IPS-NIHi11 (cell line): ENCODE measurements around the gene PPP1CA.

ENCODE experiments used
- DNase-seq: peaks from one replicate; pipeline ENCODE4 v3.0.0; 2012; ENCODE audit warnings: mixed read lengths, low spot score

The PPP1CA gene

DNA sequence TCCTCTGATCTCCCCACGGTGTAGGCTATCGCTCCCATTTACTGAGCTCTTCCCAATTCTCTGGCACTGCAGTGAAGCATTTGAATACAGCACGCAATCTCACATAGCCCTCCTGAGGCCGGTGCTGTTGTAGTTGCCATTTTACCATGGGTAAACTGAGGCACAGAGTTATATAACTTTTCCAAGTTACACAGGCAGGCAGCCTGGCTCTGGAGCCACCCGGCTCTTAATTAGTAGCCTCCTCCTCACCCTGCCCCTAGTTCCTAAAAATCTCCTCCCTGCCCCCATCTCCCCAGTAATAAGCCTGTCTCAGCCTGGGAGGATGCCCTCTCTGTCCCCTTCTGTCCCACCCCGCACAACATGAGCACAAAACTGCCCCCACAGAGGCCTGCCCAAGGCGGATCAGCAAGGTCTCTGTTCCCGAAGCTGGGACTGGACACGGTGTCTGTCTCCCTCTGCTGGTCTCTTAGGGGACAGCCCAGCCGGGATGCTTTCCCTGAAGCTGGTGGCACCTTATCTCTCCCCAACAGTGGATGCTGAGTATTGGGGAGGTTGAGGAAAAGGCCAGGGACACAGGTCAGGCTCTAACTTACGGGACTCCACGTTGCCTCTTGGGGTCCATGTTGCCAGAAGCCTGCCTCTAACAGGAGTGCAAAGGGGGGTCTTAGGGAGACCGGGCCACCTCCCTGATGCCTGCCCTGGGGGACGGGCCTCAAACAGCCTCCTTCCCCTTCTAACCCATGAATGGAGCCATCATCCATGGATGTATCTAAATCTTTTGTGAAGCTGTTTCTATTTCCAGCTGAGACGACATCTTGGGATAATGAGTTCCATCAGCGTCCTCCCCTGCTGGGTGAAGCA, 19.2 kb downstream of the PPP1CA start:
- peak; percentile 77 for DNase-seq

DNA sequence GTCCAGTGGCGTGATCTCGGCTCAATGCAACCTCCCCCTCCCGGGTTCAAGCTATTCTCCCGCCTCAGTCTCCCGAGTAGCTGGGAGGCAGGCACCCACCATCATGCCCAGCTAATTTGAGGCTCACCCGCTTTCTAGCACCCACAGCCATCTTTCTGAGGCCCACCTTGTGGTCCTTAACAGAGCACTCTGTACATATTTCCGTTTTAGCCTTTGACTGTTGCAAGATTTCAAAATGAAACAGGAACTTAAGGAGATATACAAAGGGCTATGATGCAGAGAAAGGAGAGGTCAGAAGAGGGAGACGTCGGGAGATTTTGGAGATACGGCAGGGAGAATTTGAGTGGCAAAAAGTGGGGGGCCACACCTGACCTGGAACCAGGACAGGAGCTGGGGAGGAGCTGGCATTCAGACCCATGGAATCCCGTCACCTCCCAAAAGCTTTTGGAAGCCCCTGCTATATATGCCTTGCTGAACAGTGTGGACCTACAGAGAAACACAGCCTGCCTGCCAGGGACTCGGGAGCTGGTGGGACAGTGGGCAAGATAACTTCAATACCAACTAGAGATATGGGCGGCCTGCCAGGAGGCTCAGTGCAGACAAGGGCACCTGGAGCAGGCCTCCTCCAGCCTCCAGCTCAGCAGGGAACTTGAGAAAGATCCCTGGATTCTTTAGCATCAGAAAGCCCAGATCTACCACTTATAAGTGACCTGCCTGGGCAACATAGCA, 20.2 kb downstream of the PPP1CA start:
- no peak for DNase-seq

DNA sequence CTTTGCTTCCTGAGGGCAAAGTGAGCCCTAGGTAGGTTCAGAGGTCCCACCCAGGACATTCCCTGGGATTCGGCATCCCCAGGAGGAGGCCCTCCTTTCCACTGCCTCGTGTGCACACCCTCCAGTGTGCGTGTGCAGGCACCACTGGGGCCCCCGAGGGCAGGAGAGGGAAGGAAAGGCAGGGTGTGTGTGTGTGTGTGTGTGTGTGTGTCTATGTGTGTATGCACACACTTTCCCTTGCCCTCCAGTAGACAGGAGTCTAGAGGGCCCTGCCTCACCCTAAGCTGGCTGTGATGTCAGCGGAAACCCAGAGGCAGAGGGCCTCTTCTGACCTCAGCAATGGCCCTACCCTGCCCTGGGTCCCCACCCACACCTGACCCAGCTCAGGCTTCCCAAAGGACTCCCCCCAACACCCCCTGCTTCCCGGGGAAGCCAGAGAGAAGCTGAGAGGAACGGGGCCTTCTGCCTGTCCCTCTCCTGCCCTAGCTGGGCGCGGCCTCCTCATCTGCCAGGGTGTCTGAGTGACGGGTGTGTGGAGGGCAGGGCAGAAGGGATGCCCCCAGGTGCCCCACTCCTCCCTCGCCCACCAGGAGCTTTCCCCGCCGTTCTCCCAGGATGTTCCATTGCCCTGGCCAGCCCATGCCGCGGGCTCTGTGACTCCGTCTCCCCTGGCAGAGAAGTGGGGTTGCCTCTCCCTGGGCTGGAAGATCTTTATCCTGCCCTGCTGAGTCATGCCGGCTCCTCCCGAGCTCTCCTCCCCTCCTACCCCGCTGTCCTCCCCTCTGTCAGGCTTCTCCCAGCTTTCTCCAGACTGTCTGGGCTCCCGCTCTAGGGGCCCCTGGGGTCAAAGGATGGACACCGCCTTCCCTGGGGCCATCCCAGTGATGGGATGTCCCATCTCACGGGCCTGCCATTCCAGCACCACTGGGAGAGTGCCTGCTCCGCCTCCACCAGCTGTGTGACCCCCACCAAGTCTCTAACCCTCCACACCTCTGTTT, 22.3 kb downstream of the PPP1CA start:
- DNase-seq = no peak

DNA sequence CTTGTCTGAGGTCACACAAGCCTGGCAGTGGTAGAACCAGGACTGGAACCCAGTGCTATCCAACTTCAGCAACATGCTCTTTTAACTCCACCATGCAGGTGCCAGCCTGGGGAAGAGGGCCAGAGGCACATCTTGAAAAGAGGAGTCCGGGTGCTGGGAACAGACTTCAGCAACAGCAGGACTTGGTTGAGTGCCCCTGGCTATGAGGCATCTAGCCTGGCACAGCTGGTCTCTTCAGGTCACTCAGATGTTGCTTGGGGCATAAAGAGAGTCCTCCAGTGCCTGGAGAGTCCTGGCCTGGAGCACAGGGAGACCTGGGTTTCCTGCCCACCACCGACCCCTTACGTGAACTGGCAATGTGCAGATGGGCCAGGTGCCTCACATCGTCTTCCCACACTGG, 23.1 kb downstream of the PPP1CA start:
- DNase-seq = no peak

DNA sequence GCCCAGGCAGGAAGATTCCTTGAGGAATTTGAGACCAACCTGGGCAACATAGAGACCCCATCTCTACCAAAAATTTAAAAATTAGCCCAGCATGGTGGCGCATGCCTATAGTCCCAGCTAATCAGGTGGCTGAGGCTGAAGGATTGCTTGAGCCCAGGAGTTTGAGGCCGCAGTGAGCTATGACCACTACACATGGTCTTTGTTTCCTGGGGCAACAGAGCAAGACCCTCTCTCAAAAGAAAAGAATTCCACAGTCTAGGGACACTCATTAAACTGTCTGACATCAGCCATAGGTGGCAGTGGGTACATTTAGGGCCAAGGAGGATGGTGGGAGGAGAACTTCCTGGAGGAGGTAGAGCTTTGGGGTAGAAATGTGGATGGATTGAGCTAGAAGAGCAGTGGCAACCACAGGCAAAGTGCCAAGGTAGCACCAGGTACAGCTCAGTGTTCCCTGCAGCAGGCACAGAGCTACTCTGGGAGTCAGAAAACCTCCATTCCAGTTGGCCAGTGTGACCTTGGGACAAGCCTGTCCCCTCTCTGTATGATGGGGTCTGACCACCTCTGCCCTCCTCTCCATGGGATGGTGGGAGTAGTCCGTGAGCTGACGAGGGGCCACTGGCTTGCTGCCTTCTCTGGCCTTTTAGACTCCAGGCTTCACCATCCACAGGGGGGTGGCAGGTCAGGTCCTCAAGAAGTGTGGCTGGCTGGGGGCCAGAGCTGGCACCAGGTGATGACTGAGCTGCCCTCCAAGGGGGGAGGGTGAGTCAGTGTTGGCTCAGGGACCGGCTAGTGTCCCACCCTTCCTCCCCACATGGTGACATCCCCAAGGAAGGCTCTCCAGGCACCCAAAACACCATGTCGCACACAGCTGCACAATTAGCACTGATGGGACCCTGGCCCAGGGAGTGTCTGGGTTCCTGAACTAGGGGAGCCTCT, 24.5 kb downstream of the PPP1CA start:
- no peak for DNase-seq

DNA sequence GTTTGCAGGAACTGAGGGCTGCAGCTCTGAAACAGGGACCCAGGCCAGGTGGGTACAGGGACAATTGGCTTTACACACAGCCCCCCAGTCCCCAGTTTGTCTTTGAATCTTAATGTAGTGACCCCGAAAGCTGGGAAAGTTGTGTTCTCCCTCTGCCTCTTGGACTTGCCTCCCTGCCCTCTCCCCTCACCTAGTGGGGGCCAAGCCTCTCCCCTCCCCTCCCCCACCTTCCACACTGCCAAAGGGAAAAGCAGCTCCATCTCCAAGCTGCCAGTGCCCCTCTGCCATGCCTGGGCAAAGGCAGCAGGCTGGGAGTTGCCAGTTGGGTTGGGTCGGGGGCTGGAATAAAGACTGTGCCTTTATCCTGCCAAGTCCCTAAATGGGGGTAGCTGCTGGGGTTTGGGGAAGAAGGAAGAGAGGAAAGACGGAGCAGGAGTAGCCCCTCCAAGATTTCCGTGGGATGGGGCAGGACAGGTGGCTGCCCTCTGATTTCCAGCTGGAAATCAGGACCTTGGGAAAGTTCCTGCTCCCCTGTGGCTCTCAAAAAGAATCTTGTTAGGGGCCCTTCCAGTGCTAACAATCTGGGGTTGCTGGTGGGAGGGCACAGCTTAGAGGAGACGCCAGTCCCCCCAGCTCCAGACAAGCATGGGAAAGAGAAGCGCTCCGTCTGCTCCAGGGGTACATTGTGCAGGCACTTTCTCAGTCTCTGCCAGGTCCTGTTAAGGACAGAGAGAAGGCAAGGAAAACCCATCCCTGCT, 25.4 kb downstream of the PPP1CA start:
- no peak for DNase-seq

DNA sequence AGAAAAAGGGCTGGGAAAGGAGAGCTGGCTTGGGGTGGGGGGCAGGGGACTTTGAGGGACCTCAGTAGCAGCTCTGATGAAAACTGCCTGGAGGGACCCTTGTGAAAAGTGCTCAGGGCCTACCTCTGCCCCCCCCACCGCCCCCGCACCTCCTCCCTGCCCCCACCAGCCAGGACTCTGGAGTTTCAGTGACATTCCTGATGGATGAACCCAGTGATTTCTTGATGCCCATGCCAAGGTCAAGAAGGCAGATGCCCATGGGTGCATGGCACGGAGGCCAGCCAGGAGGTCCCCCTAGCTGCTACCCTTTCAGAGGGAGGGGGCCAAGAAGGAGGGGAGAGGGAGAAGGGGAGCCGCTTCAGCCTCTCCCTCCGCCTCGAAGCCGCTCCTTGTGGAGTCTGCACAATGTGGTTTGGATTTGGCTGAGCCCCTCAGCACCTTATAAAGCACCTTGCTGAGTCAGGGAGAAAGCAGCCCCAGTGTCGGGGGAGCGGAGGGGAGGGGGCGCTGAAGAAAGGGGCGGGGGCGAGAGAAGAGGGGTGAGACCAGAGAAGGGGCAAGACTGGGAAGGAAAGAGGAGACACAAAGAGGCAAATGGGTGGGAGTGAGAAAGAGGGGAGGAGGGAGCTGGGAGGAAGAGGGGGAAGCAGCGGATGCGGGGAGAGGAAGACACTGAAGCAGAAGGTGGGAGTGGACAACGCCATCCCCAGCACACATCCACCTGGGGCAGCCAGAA, 26.2 kb downstream of the PPP1CA start:
- no peak for DNase-seq

DNA sequence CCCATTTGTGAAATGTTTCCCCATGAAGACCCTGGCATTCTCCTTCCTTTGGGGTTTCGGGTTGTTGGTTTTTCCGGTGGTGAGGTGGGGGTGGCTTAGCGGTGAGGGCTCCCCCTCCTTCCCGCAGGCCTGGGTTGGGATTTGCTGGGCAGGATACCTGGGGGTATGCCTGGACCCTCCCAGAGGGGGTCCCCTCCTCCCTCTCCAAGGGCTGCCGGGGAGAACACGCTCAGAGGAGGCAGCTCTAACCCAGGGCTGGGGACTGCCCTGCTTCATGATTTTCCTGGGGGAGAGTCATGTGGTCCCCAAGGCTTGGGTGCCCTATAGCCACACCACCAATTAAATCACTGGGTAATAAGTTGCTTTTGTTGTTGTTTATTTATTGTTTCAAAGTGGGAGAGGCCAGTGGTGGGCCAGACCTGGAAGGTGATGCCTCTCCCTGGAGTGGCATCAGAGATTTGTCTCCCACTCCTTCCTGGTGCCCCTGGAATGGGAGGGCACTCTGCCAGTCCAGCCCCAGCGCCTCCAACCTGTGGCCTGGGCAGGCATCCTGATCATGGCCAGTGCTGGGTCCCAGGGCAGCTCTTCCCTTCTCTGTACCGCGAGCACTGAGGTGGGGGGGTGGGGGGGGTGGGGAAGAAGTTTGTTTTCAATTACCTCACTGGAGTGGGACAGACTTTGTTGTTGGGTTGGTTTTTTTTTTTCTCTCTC, 26.9 kb downstream of the PPP1CA start:
- no peak for DNase-seq

DNA sequence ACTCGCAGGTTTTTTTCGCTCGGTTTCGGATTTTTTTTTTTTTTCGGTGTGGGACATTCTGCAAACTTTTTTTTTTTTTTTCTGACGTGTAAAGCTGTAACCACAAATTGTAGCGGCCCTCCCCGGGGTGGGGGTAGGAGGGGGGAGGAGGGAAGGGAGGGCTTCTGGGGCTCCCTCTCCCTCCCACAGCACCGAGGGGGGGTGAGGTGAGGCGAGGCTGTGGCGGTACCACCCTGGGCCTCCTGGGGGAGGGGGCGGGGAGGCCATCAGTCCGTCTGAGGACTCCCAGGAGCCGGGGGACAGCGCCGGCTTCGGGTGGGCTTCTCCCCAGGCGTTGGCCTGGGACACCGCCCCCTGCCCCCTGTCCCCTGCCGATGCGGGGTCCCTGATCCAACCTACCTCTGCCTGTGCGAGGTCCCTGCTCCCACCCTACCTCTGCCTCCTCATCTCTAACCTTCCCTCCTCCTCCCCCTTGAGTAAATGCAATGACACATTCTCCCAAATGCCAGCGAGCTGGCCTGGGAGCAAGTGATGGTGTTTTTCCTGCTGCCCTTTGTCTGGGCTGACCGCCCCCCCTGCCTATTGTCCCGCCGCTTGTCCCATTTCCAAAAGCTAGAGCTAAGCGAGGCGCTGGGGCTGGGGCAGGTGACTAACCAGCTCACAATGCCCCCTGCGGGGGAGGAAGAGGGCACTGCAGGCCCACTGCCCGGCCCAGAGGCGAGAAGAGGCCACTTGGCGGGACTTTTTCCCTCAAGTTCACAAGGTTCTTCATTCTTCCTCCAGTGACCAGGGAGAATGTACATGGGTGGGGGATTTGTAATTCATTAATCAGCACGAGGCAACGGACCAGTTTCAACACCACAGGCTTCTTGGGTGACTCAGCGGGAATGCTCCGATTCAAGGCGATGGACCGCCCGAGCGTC, 27.7 kb downstream of the PPP1CA start:
- DNase-seq = peak; percentile 77

DNA sequence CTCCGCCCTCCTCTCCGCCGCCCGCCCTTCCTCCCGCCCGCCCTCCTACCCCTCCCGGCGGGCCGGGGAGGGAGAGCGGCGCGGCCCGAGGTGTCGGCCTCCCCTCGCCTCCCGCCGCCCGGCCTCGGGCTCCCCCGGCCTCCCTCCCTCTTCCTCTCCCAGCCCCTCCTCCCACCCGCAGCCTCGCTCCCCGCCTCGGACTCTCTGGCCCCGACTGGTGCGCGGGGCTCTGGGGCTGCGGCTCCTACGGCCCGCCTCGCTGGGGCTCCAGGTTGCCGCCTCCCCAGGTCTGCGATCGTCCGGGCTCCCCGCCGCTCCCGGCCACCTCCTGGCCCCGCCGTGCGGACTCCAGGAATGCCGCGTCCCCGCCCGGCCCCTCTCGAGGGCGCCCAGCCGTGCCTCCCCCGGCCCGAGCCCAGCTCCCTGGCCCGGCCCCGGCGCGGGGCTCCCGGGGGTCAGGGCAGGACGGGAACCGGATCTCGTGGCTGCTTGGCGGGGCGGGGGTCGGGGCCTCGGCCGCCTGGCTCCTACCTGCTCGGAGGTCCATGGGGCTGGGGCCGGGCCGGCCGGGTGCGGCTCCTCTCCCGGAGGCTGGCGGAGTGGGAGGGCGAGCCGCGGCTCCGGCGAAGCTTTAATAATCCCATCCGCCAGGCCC, 28.5 kb downstream of the PPP1CA start, which contains the start of gene CLCF1:
TSS of gene CLCF1 (minus strand) at position 606 of the 655 bp plus-strand sequence. CDS start at position 547, 59 bp downstream.
- DNase-seq = peak; percentile 85

DNA sequence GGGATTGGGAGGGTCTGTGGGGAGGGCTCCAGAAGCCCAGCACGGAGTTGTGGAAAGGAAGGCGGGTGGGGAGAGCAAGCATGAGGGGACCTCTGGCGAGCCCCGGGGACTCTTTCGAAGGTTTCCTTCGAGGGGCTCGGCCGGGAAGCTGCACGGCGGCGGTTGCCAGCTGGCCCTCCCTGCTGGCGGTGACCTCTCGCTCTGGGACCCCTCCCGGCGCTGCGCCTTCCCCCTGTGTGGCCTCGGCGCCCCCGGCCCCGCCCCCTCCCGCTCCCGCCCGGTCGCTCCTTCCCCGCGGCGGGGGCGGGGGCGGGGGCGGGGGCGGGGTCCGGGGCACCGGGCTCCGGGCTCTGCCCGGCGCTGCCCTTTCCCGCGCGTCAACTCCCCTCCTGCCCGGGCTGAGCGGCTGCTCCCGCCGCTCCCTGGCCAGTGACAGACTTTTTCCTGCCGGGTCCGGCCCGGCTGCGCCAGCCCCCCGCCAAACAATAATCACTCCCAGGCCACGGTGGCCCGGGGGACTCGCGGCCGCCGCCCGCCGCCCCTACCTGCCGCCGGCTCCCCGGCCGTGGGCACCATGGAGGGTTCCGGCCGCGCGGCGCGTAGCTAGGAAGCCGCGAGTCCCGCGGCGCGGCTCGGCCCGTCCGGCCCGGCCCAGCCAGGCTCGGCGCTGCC, 29.2 kb downstream of the PPP1CA start:
- peak; percentile 72 for DNase-seq

DNA sequence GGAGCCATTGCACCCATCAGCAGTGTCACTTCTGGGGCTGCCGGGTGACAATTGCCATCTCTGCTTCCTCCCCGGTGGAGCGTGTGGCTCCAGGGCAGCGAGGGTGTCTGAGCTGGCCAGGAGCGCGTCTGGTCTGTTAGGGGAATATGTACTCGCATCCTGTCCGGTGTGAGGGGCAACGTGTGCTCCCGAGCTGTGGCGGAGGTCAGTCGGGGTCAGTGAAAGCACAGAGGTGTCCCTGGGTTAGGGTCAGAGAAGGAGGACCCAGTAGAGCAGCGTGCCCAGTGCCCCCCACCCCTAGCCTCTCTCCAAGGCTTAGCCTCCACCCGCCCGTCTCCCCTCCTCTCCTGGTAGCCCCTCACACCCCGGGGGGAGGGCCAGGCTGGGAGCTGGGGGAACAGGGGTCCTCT, 29.7 kb downstream of the PPP1CA start:
- no peak for DNase-seq

DNA sequence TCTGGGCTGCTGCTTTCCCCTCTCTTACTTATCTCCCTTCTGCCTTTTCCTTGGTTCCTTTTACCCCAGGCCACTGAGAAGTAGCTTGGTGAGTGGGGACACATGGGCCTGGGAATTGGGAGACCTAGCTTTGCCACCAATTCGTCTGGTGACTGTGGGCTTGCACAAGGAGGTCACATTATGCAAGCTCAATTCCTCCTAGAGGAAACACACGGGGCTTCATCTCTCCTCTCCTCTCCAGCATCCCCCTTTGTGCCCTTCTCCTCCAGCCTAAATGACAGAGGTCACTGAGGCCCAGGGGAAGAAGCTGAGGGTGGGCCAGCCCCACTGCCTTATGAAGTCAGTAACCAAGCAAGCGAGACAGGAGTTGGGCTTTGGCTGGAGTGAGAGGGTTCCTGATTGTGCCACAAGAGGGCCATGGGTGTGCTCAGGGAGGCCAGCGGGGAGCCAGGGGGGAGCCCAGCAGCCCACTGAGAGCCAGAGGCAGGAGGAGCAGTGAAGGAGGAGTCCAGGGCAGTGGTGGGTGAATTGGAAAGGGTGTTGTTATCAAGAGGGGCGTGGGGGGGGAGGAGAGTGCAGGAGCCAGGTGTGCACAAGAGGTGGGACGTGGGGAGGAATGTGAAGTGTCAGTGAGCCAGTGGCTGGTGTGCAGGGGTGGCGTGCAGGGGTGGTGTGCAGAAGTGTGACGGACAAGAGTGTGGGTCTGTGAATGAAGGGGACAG, 30.3 kb downstream of the PPP1CA start:
- DNase-seq = peak; percentile 73

DNA sequence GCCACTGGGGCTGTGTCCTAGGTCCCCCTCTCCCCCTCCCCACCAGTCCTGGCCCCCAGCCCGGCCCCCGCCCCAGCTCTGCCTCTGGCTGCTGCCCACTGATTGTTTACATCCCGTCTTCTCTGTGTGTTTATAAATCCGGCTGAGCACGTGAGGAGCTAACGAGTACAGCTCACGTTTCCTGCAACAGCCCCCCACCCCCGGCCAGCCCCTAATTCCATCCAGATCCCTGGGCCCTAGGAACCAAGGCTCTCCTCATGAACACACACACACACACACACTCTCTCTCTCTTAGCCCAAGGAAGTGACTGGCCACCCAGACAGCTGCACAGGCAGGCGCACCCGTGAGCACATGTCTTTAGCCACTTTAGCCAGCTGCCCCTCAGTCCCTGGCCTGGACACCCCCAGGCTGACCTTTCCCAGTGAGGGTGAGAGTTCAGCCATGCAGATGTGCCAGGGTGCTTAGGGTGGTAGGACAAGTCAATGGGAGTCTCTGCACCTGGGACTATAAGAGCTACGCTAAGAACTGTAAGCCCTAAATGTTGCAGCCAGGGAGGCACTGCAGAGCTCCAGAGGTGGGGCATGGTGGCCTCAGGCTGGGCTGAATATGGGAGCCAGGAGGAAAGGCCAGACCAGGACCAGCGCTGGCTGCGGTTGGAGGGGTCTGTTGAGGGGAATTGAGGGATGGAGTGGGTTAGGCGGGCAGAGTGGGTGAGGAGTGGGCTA, 31.1 kb downstream of the PPP1CA start:
- DNase-seq = no peak

DNA sequence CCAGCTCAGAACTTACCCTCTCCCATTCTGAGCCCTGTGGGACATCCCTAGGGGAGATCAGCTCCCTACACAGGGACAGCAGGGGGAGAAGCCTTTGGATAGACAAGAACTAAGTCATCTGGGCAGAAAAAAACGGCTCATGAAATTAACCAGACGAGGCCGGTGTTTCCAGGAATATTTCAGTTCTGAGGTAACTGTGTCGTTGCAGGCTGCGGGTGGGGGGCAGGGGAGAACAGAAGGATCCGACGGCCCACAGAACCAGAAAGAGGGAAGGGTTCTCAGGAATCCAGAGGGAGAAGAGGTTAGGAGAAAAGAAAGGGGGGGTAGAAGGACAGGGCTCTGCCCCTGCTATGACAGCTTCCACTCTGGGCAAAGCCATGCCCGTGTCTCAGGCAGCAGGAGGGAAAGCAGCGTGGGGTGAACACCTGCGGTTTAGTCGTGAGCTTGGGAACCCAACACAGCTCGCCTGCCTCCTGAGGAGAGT, 31.8 kb downstream of the PPP1CA start:
- DNase-seq = no peak
